ENCODE results near the gene STX12.
"Not testable (repeated sequence)": the region's sequence is repeated elsewhere in the genome, so short reads cannot be mapped to it uniquely, and the experiment has no call there.

The STX12 gene

GRCh38 chr1:27865821-27866220 is 92.8 kb downstream of the STX12 start:
- Histone ChIP-seq H3K4me3 (ENCODE audit: low read length) (no peak overlapping the region), H3K27me3 (ENCODE audit: control insufficient read depth, insufficient read depth, low read length) (no peaks in the 10 kb centered on the region), H3K36me3 (ENCODE audit: control insufficient read depth, insufficient read depth, low read length) (no peaks in the 10 kb centered on the region), H3K27ac (ENCODE audit: low read depth, low read length) (no peak overlapping the region), H3K4me1 (ENCODE audit: control insufficient read depth, insufficient read depth, low read length) (no peaks in the 10 kb centered on the region), H3K9ac (ENCODE audit: low read length) (no peak overlapping the region)

GRCh38 chr1:27868556-27868931 is 95.5 kb downstream of the STX12 start:
- H3K27ac ChIP-seq (ENCODE audit: low read depth, low read length): no peak overlapping the region
- no peak overlapping the region for H3K9ac ChIP-seq (ENCODE audit: low read length)
- peaks cover 2% of the 10 kb centered on the region for H3K4me1 ChIP-seq (ENCODE audit: control insufficient read depth, insufficient read depth, low read length)
- H3K4me3 ChIP-seq (ENCODE audit: low read length): no peak overlapping the region
- H3K27me3 ChIP-seq (ENCODE audit: control insufficient read depth, insufficient read depth, low read length): no peaks in the 10 kb centered on the region
- H3K36me3 ChIP-seq (ENCODE audit: control insufficient read depth, insufficient read depth, low read length): no peaks in the 10 kb centered on the region

DNA sequence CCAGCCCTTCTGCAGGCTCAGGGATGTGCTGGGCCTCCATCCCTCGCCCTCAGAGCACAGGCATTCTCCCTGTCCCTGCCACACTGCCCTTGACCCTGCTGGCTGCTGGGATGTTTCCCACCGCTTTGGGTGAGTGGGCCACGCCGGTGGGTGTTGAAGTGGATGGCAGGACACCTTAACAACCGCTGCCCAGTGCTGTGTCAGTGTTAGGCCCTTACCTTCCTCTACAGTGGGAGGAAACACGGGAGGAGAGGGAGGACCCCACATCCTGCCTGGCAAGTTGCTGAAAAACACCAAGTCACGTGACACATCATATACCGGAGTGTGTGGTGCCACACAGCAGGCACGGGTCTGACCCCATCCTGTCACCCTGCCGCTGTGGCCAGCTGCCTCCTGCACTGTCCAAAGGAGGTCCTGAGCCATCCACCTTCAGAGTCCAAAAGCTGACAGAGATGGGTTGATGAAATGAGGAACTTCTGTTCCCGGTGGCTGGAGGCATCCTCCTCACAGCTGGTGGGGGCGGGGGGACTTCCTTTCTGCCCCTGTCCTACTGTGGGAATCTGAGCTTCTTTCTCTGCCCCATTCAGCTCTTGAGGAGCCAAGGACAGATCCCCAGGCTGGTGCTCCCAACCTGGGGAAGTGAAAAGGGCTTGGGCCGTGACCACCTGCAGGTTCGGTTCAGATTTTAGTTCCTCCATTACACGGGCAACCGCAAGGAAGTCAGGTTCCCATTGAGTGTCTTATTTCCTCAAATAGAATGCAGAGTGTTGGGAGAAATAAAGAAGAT is 96.1 kb downstream of the STX12 start:
- Histone ChIP-seq H3K36me3 (ENCODE audit: control insufficient read depth, insufficient read depth, low read length) (no peaks in the 10 kb centered on the region), H3K27me3 (ENCODE audit: control insufficient read depth, insufficient read depth, low read length) (no peaks in the 10 kb centered on the region), H3K4me1 (ENCODE audit: control insufficient read depth, insufficient read depth, low read length) (peaks cover 2% of the 10 kb centered on the region), H3K9ac (ENCODE audit: low read length) (no peak overlapping the region), H3K4me3 (ENCODE audit: low read length) (no peak overlapping the region), H3K27ac (ENCODE audit: low read depth, low read length) (no peak overlapping the region)

GRCh38 chr1:27869719-27870085 is 96.7 kb downstream of the STX12 start:
- peaks cover 2% of the 10 kb centered on the region for H3K4me1 ChIP-seq (ENCODE audit: control insufficient read depth, insufficient read depth, low read length)
- no peak overlapping the region for H3K4me3 ChIP-seq (ENCODE audit: low read length)
- no peaks in the 10 kb centered on the region for H3K36me3 ChIP-seq (ENCODE audit: control insufficient read depth, insufficient read depth, low read length)

GRCh38 chr1:27871076-27871475 is 98.1 kb downstream of the STX12 start:
- H3K27me3 ChIP-seq (ENCODE audit: control insufficient read depth, insufficient read depth, low read length); H3K36me3 ChIP-seq (ENCODE audit: control insufficient read depth, insufficient read depth, low read length); H3K4me3 ChIP-seq (ENCODE audit: low read length); H3K4me1 ChIP-seq (ENCODE audit: control insufficient read depth, insufficient read depth, low read length); H3K27ac ChIP-seq (ENCODE audit: low read depth, low read length); H3K9ac ChIP-seq (ENCODE audit: low read length): not testable (repeated sequence)

More at GRCh38 chr1:27869719-27870085, 96.7 kb downstream of the STX12 start:
- Histone ChIP-seq H3K27ac (ENCODE audit: low read depth, low read length) (no peak overlapping the region), H3K27me3 (ENCODE audit: control insufficient read depth, insufficient read depth, low read length) (no peaks in the 10 kb centered on the region), H3K9ac (ENCODE audit: low read length) (no peak overlapping the region)

DNA sequence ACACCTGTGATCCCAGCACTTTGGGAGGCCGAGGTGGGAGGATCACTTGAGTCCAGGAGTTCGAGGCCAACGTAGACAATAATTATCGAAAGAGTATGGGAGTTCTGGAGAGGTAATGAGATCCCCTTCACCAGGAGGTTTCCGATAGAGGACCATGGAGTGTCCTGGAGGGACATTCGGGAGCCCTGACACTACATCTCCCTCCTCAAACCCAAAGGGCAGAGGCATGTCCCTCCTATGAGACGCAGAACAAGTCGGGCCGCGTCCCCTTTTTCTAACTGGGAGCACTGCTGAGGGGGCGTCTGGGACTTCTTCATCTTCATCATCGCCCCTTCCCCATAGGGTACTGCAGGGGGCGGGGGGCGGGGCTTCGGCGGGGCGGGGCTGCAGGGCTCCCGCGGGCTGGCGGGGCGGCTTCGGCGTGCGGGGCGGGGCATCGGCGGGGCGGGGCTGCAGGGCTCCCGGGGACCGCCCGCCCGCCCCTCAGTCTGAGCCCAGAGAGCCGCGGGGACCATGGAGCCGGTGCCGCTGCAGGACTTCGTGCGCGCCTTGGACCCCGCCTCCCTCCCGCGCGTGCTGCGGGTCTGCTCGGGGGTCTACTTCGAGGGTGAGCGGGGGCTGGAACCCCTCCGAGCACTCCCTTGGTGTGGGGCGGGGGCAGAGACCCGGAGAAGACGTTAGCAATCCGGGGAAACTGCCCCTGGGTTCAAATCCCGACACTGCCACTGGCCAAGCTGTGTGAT is 99.2 kb downstream of the STX12 start, which contains the start of gene THEMIS2:
TSS of gene THEMIS2 (plus strand) at position 486 of the 743 bp plus-strand sequence. CDS start at position 514, 28 bp downstream.
- H3K4me3 ChIP-seq (ENCODE audit: low read length): peak within 1 kb of the TSS; percentile 79
- no peaks in the 10 kb centered on the region for H3K36me3 ChIP-seq (ENCODE audit: control insufficient read depth, insufficient read depth, low read length)
- H3K4me1 ChIP-seq (ENCODE audit: control insufficient read depth, insufficient read depth, low read length): peaks cover 2% of the 10 kb centered on the region
- peak within 1 kb of the TSS; percentile 53 for H3K27ac ChIP-seq (ENCODE audit: low read depth, low read length)
- H3K9ac ChIP-seq (ENCODE audit: low read length): peak within 1 kb of the TSS; percentile 50
- H3K27me3 ChIP-seq (ENCODE audit: control insufficient read depth, insufficient read depth, low read length): no peaks in the 10 kb centered on the region

DNA sequence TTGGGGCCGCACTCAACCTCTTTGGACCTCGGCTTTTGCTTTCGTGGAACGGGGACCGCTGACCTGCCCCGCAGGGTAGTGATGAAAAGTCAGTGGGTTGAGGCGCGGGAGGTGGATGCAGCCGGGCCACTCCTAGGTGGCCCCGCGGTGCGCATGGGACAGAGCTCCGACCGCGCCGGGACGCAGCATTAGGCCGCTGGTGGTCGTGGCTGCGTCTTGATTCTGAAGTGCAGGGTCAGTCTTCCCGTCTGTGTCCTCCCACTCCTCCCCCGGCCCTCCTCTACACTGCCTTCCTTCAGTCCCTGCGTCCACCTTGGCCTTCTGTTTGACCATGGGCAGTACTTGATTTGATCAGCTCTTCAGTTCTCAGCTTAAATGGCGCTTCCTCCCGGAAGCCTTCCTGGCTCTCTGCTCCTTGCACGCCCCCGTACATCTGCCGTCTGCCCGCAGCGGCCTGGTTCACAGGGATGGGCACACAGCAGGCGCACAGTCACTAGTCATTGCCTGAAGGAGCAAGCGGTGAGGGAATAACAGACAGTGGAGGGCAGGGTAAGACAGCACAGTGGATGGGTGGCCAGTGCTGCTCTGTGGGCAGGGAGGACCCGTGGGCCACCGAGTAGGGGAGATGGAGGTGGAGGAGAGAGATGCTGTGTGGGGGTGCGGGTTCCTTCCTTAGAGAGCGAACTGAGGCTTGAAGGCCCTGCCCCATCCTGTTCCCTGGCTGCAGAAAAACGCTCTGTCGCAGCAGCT is 100.0 kb downstream of the STX12 start:
- H3K9ac ChIP-seq (ENCODE audit: low read length): peak overlapping the region; percentile 50
- H3K4me1 ChIP-seq (ENCODE audit: control insufficient read depth, insufficient read depth, low read length): peaks cover 2% of the 10 kb centered on the region
- peak overlapping the region; percentile 79 for H3K4me3 ChIP-seq (ENCODE audit: low read length)
- H3K27me3 ChIP-seq (ENCODE audit: control insufficient read depth, insufficient read depth, low read length): no peaks in the 10 kb centered on the region
- H3K36me3 ChIP-seq (ENCODE audit: control insufficient read depth, insufficient read depth, low read length): no peaks in the 10 kb centered on the region
- H3K27ac ChIP-seq (ENCODE audit: low read depth, low read length): peak overlapping the region; percentile 53

- H3K9ac ChIP-seq (ENCODE audit: low read length): no peak overlapping the region
- H3K36me3 ChIP-seq (ENCODE audit: control insufficient read depth, insufficient read depth, low read length): no peaks in the 10 kb centered on the region
- H3K27me3 ChIP-seq (ENCODE audit: control insufficient read depth, insufficient read depth, low read length): no peaks in the 10 kb centered on the region
- H3K27ac ChIP-seq (ENCODE audit: low read depth, low read length): no peak overlapping the region
- H3K4me3 ChIP-seq (ENCODE audit: low read length): peak overlapping the region; percentile 79
- peaks cover 2% of the 10 kb centered on the region for H3K4me1 ChIP-seq (ENCODE audit: control insufficient read depth, insufficient read depth, low read length)
Observed at GRCh38 chr1:27873671-27874384, 100.8 kb downstream of the STX12 start.
